ENCODE data around the gene ABCA4.

Gene ABCA4

DNA sequence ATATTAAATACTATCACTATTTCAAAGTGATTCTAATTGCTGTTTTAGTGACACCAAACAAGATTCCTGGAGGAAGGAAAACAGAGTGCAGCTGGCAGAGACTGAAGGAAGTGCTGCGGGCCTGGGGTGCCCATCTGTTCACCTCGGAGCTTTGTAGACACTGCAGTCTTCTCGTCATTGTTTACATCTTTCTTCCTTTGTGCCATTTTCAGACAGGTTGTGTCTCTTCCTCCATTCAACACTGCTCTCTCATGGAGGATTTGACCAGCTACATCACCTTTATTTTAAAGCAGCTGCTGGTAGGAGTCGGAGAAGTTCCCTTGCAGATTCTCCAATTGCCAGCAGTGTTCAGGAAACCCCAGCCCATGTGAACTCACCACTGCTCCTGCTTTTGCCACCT, 37.3 kb downstream of the ABCA4 start:
- no peak for DNase-seq (ENCODE audit: low read depth)

DNA sequence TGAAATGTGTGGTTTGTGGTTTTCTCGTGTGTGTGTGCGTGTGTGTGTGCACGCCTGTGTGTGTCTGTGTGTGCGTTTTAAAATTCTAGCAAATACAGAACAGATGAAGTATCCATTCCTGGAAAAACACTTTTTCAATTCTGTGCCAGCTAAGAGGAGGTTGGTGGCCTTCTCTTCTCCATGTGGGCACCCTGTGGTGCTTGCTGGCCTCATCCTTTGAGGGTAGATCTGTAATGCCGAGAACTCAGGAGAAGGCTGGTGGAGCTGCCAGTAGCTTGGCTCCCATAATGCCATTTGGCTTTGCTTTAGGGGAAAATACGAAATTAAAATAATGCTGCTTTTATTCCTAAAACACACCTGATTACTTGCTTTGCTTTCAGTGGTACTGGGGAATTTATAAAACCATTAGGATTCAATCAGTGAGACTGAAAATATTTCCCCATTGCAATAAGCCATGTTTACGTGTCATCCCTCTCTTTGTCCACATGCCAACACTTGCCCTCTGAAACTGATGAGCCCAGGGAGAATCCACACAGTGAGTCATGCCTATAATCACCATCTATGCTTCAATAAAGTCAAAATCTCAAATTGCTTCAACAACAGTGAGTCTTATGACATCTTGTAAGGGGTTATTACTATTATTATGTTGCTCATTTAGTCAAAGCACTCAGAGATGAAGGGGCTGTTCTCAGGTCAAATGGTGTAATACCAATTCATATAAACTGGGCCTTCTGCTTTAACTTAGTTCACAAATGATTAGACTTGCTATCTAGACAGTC, 39.2 kb downstream of the ABCA4 start:
- DNase-seq (ENCODE audit: low read depth): no peak

- DNase-seq (ENCODE audit: low read depth): no peak
Measured at GRCh38 chr1:94079989-94080388, 41.0 kb downstream of the ABCA4 start.

- no peak for DNase-seq (ENCODE audit: low read depth)
Measured at GRCh38 chr1:94079080-94079940, 41.6 kb downstream of the ABCA4 start.

DNA sequence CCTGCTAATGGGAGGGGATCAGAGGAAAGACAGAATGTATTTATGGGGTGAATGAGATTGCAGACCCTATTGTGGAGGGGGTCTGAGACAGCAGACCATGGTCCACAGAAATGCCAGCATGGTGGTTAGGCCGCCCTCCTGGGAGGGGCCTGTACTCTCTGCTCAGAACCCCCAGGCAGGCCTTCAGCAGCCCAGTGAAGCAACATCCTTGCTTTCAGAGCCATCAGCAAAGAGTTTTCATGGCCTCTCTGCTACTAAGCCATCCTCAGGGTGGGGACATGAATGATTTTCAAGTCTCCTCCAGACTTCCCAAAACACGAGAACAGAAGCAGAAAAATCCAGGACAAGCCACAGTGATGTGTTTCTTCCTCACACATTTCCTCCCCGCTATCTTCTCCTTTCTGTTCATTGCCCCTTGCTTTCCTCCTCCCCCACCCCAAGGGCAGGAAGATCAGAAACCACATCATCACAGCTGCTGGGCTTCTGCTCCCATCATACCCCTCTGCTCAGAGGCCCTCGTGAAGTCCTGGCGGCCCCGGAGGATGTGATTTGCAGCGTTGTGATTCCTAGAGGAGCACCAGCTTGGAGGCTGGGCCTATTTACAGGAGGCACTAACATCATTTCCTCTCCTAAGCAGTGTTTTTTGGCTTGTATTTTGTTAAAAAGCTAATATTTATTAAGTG, 48.0 kb downstream of the ABCA4 start:
- peak; percentile 17 for DNase-seq (ENCODE audit: low read depth)

- DNase-seq (ENCODE audit: low read depth): no peak
Measured at GRCh38 chr1:94071976-94072375, 49.0 kb downstream of the ABCA4 start.

DNA sequence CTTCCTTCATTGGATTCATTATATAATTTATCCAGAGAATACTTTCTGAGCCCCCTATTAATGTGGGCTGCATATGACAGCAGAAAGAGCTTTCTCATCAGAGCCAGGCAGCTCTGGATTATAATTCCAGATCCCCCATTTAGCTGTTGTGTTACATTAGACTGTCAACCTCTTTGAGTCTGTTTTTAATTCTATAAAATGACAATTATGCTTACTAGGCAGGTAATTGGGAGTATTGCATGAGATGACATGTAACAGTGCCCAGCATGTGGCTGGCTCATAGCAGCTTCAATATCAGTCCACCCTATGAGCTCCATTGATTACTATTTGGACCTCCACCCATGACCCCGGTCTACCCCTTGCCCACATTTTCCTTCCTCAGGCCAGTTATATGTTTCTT, 49.6 kb downstream of the ABCA4 start:
- no peak for DNase-seq (ENCODE audit: low read depth)

DNA sequence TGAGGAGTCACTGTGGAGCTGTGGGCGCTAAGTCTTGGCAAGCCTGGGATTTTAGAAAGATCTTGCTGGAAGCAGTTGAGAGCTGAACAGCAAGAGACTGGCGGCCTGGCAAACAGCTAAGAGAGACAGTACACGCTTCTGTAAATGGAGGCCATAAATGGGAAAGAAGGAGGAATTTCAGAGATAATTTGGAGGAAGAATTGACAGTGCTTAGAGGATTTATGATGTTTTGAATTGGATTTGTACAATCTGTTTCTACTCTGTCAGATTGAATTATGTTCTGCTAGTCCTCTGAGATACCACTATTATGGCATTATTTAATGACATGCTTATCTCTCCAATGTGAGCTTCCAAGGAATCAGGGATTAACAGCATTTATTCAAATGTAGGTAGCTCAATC, 50.1 kb downstream of the ABCA4 start:
- no peak for DNase-seq (ENCODE audit: low read depth)

DNA sequence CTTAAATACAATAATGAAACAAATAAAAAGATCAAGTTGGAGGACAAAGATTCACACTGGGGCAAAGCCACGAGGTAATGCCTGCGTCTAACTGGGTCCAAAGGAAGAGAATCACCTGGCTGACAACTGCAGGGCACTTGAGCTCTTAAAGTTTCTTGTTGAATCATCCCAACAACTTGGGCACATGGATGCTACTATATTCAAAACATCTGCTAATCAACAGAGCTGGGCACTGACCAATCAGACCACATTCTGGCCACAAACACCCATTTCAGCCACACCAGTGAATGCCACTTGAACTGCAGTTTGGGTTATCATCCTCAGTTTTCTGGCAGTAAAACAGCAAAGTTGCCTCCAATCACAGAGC, 51.0 kb downstream of the ABCA4 start:
- DNase-seq (ENCODE audit: low read depth): no peak

DNA sequence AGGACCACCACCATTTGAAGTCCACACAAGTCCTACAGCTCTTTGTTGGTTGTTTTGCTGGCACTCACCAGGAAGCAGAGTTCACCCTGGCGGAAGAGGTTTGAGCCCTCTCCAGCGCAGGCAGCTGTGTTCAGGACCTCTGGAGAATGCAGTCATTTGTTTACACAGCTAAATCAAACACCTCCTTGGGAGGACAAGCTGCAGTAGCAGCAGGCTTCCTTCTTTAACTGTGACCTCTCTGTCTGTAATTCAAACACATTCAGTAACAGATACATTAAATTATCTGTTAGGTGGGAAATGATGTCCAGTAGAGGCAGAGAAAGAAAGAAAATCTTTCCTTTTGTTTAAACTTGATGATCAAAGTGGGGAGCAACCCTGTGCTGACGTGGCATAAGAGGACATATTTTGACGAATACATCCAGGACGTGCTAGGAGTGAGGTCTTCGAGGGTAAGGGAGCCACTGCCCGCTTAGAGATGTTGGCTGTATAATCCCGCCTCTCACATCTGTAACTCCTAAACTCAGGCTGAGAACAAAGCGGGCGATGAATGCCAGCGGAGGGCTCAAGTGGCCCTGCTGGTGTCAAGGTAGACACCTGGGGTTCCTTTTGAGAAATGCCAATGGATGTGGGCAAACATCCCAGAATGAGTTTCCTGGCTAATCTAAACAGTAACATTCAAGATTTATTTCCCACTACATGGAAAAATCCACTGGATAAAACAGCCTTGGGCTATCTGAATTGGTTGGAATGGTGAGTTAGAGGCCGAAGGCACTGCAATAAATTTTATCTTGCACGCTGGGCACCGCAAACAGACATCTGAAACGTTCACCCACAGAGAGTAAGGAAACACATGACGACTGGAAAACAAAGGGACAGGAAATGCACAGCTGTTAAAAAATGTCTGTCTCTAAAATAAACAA, 51.7 kb downstream of the ABCA4 start:
- no peak for DNase-seq (ENCODE audit: low read depth)

- no peak for DNase-seq (ENCODE audit: low read depth)
Measured at GRCh38 chr1:94068096-94068998, 52.6 kb downstream of the ABCA4 start.

DNA sequence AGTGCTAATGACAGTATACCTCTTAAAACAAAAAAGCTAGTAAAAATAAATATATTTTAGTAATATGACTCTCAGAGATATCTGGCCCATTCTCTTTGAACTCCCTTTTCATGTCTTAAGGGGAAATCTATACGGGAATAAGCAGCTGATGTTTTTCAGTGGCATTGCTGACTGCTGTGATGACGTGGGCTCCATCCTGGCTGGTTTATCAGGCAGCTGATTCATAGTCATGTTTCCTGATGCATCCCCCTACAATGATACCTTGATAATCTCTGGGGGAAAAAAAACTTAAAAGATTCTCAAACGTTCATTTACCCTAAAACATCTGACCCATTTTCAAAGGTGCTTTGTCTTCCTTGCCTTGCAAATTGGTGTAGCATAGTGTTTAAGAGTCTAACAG, 53.8 kb downstream of the ABCA4 start:
- DNase-seq (ENCODE audit: low read depth): no peak

GRCh38 chr1:94063379-94063778, 57.6 kb downstream of the ABCA4 start:
- no peak for DNase-seq (ENCODE audit: low read depth)

DNA sequence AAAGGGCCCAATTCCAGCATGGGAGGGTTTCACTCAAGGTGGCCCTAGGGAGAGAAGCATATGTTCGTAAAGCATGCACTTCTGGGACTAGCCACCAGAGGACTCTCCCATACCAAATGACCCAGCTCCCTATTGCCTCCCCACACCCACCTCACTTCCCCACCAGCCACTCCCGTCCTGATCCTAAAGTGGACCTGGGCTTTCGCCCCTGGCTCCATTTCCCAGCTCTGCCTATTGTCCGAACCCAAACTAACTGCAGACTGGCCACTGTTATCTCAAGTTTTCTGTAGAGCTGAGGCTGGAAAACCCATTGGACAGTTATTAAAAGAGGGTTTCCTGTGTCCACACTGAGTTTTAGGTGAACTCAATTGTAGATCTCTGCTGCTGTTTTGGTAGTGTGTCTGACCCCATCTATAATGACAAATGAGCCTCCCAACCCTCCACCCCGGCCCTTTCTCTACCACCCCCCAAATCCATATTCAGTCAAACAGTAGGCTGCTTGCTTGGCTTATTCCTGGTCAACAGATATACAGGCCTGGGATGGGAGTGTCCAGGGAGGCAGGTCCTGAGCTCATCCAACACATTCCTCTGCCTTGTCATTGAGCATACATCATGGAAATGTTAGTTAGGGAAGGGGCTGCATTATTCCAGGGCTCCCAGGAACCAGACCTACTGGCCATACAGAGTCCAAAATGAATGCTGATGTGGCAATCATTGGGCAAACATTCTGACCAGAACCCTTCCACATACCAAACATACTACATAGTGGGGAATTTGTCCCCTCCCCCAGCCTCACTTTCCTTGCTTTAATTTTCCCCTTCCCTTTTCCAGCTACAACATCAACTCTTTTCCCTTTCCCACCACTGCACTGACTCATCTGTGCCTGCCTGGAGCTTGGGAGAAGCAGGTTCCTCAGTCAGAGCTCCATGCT, 59.2 kb downstream of the ABCA4 start:
- no peak for DNase-seq (ENCODE audit: low read depth)

DNA sequence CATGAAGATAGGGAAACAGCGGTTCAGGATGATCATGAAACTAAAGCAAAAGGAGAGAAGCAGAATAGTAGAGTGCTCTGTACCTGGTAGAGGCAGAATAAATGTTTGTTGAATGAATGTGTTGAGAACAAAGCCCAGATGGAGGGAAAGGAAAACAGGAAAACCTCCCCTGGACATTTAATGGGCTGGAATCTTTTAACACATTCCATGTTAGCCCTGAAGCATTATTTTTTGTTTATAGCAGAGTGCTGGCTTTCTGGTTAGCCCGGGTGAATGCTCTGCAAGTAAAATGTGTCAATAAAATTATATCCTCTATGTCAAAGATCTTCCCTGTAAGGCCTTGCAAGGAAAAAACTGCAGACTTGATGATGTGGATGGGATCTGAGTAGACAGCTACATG, 60.2 kb downstream of the ABCA4 start:
- DNase-seq (ENCODE audit: low read depth): no peak

DNA sequence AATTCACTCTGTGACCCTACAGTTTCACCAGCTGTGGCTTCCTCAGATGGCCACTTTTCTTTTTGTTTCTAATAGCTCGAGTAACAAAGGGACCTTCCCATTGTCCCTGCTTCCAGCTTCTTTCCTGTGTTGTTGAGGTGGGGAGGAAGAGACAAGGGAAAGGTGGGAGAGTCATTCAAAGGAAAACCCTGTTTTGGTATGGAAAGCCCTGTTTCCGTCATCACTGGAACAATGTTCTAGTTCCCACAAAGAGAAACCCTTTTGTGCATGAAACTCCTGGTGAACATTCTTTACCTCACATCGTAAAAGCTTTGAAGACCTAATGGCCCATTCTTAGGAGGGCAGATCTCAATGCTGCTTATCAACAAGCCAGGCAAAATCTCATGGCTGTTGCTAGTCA, 62.2 kb downstream of the ABCA4 start:
- no peak for DNase-seq (ENCODE audit: low read depth)

GRCh38 chr1:94056996-94057395, 64.0 kb downstream of the ABCA4 start:
- no peak for DNase-seq (ENCODE audit: low read depth)

DNA sequence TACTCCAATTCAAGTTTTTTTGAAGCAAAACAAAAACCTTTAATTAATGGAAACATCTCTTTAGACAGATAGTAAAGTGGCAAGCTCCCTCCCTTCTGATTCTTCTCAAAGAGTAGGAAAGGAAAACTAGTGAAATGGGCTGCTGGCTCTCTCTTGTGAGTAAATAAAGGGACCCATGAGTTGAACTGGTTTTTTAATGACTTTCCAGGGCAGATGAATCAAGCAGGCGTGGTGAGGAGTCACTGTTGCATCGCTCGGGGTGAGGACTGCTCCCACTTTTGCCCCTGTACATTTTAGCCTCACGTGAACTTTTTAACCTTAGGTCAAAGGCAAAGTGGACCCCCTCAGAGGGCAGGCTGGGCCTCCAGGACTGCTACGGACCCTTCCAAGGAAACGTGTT, 64.8 kb downstream of the ABCA4 start:
- no peak for DNase-seq (ENCODE audit: low read depth)

DNA sequence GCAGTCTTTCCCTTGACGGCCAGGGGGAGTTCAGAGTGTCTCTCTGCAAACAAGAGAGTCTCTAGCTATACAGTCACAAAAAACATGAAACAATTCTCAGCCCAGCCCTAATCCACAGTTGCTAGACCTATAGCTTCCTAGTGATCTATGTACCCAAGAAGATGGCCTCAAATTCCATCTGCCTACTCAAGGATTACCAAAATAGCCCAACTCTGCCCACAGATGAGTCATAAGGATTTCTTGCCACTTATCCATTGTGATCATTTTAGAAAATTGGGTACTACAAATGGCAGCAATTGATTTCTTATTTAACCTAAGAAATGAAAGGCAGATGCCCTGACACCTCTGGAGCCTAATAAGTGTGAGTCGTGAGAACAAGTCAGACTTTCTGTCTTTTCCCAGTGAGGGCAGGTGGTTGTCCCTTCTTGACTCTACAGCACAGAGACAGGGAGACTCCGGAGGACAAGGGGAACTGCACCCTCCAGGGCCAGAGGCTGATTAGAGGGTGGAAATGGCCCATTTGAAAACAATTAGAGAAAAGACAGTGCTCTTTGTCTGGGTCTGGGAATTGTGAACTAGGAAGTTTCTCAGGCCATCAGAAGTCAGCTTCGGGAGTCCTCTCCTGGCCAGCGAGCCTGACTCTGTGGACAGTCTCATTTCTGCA, 65.4 kb downstream of the ABCA4 start:
- no peak for DNase-seq (ENCODE audit: low read depth)
